HEK293T (cell line): ENCODE data around the gene RBMX.

ENCODE experiments used
- BHLHE40 ChIP-seq: fragments of 450-650 bp; IDR thresholded peaks from 2 replicates; pipeline ENCODE4 v1.6.1; 2016; ENCODE audit warnings: mild to moderate bottlenecking, moderate library complexity, borderline replicate concordance
- ELF4 ChIP-seq: fragments of 450-650 bp; IDR thresholded peaks from 2 replicates; pipeline ENCODE4 v1.6.1; 2017; ENCODE audit warnings: antibody characterized with exemption
- FOXA1 ChIP-seq: fragments of 450-650 bp; IDR thresholded peaks from 2 replicates; pipeline ENCODE4 v1.6.1; 2016; ENCODE audit warnings: mild to moderate bottlenecking
- FOXM1 ChIP-seq: fragments of 450-650 bp; IDR thresholded peaks from 2 replicates; pipeline ENCODE4 v1.6.1; 2017; ENCODE audit warnings: mild to moderate bottlenecking, borderline replicate concordance
- LEF1 ChIP-seq: fragments of 450-650 bp; IDR thresholded peaks from 2 replicates; pipeline ENCODE4 v1.6.1; 2017; ENCODE audit warnings: mild to moderate bottlenecking, borderline replicate concordance
- NFRKB ChIP-seq: fragments of 450-650 bp; IDR thresholded peaks from 2 replicates; pipeline ENCODE4 v1.6.1; 2016; ENCODE audit warnings: mild to moderate bottlenecking, moderate library complexity
- SUZ12 ChIP-seq: fragments of 450-650 bp; IDR thresholded peaks from 2 replicates; pipeline ENCODE4 v1.6.1; 2016; ENCODE audit warnings: mild to moderate bottlenecking
- TARDBP ChIP-seq: fragments of 450-650 bp; IDR thresholded peaks from 2 replicates; pipeline ENCODE4 v1.6.1; 2016

- no peak for TF ChIP-seq ELF4
- TF ChIP-seq FOXM1 = no peak
- no peak for TF ChIP-seq LEF1
- no peak for TF ChIP-seq NFRKB
- TF ChIP-seq TARDBP = no peak
- no peak for TF ChIP-seq FOXA1
- no peak for TF ChIP-seq SUZ12
- no peak for TF ChIP-seq BHLHE40
These were observed 26.5 kb upstream of the RBMX start for GRCh38 chrX:136906921-136907510.
